RWPE1 (cell line): ENCODE results near the gene COX7A2.

ENCODE experiments used
- CTCF ChIA-PET: fragments of 350-600 bp; sonication (Branson Sonifier 250); formaldehyde crosslinking; extraction: SDS; loops from one replicate; lab custom pipeline; 2021; lab: Yijun Ruan, JAX
- POLR2A ChIA-PET: fragments of 400-600 bp; formaldehyde crosslinking; extraction: SDS; loops from one replicate; lab custom pipeline; 2020; ENCODE audit warnings: antibody characterized with exemption; ENCODE audit not compliant: low non-redundant PET; lab: Yijun Ruan, JAX
- DNase-seq: peaks from one replicate; pipeline ENCODE4 v3.0.0; 2012; ENCODE audit warnings: low spot score
- H3K27ac ChIP-seq: fragments of 450-650 bp; 2 replicates; pipeline ENCODE4 v1.5.1; 2017
- CTCF ChIP-seq: fragments of 450-650 bp; conservative IDR thresholded peaks from 2 replicates; pipeline ENCODE4 v1.5.1; 2017; ENCODE audit warnings: low read depth, mild to moderate bottlenecking

The COX7A2 gene

DNA sequence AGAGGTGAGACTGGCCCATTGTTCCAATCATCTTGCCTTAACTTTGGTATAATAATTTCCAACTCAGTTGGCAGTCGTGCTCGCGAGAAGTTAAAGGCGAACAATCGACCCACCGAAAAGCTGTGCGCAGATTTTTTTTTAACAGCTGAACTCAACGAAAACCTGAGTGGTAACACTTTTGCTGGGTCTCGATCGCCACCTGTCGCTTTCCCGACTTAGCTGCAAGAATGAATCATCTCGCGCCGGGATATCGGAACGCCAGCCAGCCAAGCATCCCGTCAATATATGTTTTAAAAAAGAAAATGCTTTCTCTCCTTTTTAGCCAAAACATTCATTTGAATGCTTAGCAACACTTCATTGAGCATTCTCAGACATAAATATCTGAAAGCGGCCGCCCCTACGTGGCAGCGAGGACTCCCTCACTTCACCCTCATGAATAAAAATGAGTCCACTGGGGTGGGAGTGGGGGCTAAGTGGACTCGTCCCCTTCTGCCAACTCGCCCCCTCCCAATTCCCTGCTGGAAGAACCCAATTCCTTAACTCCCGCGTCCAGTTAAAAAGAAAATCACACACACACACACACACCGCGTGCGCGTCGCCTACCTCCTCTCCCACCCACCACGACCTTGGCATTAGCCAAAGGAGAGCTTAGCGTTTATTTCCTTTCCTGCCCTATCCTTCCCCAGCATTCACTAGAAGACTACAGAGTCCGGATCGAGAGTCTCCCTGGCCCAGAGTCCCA is 39.2 kb downstream of the COX7A2 start:
- peak; percentile 84 for DNase-seq
- TF ChIP-seq CTCF, result peak; percentile 84
- H3K27ac ChIP-seq, result peak overlapping the region; percentile 92
- CTCF ChIA-PET, result interaction anchor here (0.5 to 3.7 kb wide), 18 partner anchors 37 to 1288 kb away, joined by 3 to 27 read pairs (median 4); no protein-coding TSS in a partner anchor
- POLR2A ChIA-PET, result no interaction called here

GRCh38 chr6:75203721-75204120 is 39.9 kb downstream of the COX7A2 start:
- peak overlapping the region; percentile 92 for H3K27ac ChIP-seq
- POLR2A ChIA-PET, result no interaction called here
- no peak for DNase-seq
- TF ChIP-seq CTCF, result no peak
- CTCF ChIA-PET, result interaction anchor here (0.5 to 3.7 kb wide), 14 partner anchors 37 to 1288 kb away, joined by 3 to 27 read pairs (median 4); no protein-coding TSS in a partner anchor

GRCh38 chr6:75202676-75203131 is 40.9 kb downstream of the COX7A2 start:
- H3K27ac ChIP-seq, result peak overlapping the region; percentile 46
- no peak for TF ChIP-seq CTCF
- no peak for DNase-seq
- ChIA-PET CTCF (interaction anchor here (0.5 to 0.7 kb wide), 3 partner anchors 57 to 1828 kb away, joined by 3 to 4 read pairs (median 4); no protein-coding TSS in a partner anchor), POLR2A (no interaction called here)

GRCh38 chr6:75201901-75202672 is 41.5 kb downstream of the COX7A2 start:
- TF ChIP-seq CTCF, result no peak
- ChIA-PET POLR2A (no interaction called here), CTCF (interaction anchor here (0.5 to 0.7 kb wide), 4 partner anchors 58 to 1829 kb away, joined by 3 to 5 read pairs (median 4); no protein-coding TSS in a partner anchor)
- H3K27ac ChIP-seq, result peak overlapping the region; percentile 46
- DNase-seq, result no peak

GRCh38 chr6:75201021-75201420 is 42.6 kb downstream of the COX7A2 start:
- TF ChIP-seq CTCF, result no peak
- CTCF ChIA-PET, result no interaction called here
- H3K27ac ChIP-seq, result no peak overlapping the region
- POLR2A ChIA-PET, result no interaction called here
- no peak for DNase-seq

- ChIA-PET POLR2A (no interaction called here), CTCF (interaction anchor here (0.6 to 0.7 kb wide), 3 partner anchors 26 to 654 kb away, joined by 3 read pairs; no protein-coding TSS in a partner anchor)
- no peak for DNase-seq
- TF ChIP-seq CTCF, result no peak
- H3K27ac ChIP-seq, result no peak overlapping the region
Observed at GRCh38 chr6:75199889-75200288, 43.7 kb downstream of the COX7A2 start.
